Naive B cell (primary cell): ENCODE results near the gene MORC1. TPM values are rescaled to one million over a fixed set of nuclear protein-coding genes. Genes with fewer than 3 reads are reported as not detected.
A peak's percentile ranks its signal among the peaks of the same experiment; 100 is the strongest.
"Not testable (repeated sequence)": the region's sequence is repeated elsewhere in the genome, so short reads cannot be mapped to it uniquely, and the experiment has no call there.

ENCODE experiments used
- ATAC-seq, 2 donors: fragments of 150-1000 bp; cut with Tn5 transposase; 2 replicates each; pipeline ENCODE4 v1.10.0; 2021; ENCODE audit warnings: low read depth in 2 of 2, mild to moderate bottlenecking in 2 of 2, moderate library complexity in 2 of 2
- DNase-seq: peaks from one replicate; pipeline ENCODE4 v3.0.0; 2022
- H3K27ac Mint-ChIP-seq, 6 donors: one replicate each; pipeline ENCODE4 v1.8.0; 2020 to 2022; ENCODE audit warnings: mild to moderate bottlenecking in 6 of 6, mixed read lengths in 6 of 6, moderate library complexity in 5 of 6, inconsistent platforms in 2 of 6
- H3K27me3 Mint-ChIP-seq, 3 donors: one replicate each; pipeline ENCODE4 v1.8.0; 2021 to 2022; ENCODE audit warnings: mixed read lengths in 3 of 3, mild to moderate bottlenecking in 1 of 3
- H3K36me3 Mint-ChIP-seq, 2 donors: one replicate each; pipeline ENCODE4 v1.8.0; 2020 to 2022; ENCODE audit warnings: mixed read lengths in 2 of 2, inconsistent platforms in 1 of 2, mild to moderate bottlenecking in 1 of 2
- H3K4me1 Mint-ChIP-seq, 3 donors: one replicate each; pipeline ENCODE4 v1.8.0; 2020 to 2022; ENCODE audit warnings: mixed read lengths in 3 of 3, inconsistent platforms in 1 of 3, mild to moderate bottlenecking in 1 of 3, moderate library complexity in 1 of 3
- H3K4me3 Mint-ChIP-seq, 8 donors: one replicate each; pipeline ENCODE4 v1.8.0; 2020 to 2022; ENCODE audit warnings: mild to moderate bottlenecking in 8 of 8, mixed read lengths in 8 of 8, moderate library complexity in 8 of 8, inconsistent platforms in 2 of 8
- H3K9me3 Mint-ChIP-seq, 7 donors: one replicate each; pipeline ENCODE4 v1.8.0; 2020 to 2022; ENCODE audit warnings: mixed read lengths in 7 of 7, mild to moderate bottlenecking in 5 of 7, inconsistent platforms in 2 of 7, moderate library complexity in 1 of 7
- polyA plus RNA-seq, 6 donors: library from polyadenylated mRNA; unstranded; fragments of 300-500 nt; fragmentation: Illumina TruSeq; gene quantifications; one replicate each; pipeline ENCODE4 v1.2.3, GENCODE V29; 2021; ENCODE audit warnings: low read depth in 6 of 6

The MORC1 gene
- polyA plus RNA-seq, 6 donors from 2014 or later: 0.12 TPM; not detected in 5

DNA sequence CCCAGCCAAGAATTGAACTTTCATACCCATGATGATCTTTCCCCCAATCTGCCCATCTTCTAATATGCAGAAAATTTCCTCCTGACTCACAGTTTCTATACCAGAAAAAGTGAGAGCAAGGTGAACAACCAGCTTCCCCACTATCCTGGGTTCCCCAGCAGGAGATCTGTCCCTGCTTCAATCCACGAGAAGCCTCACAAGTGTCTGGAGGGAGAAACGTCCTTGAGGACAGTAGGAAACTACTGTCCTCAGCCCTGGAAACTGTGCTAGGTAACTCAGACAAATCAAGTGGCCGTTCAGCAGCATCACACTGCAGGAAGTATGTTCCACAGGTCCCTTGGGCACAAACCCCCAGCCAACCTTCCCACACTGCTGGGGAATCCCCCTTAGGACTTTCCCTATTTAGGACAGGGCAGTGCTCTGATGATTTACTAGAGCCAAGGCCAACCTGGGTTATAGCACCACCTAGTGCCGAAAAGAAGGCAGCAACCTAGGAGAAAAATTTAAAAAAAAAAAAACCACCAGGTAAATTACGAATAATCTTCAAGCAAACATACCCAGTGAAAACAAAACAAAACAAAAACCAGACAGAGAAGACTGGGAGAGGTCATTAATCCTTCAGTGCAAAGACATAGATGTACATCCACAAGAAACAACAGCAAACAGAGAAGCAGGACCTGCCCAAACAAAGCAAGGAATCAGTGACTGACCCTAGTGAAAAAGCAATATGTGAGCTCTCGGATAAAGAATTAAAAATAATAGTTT is 36.0 kb downstream of the MORC1 start:
- peak; percentile 26 for DNase-seq
- Mint-ChIP-seq H3K4me1 (peaks cover 0 to 7% (median 6%) of the 10 kb centered on the region in 3 donors), H3K27me3 (peaks cover 0 to 21% (median 0%) of the 10 kb centered on the region in 3 donors), H3K9me3 (peaks cover 0 to 15% (median 8%) of the 10 kb centered on the region in 7 donors), H3K36me3 (peaks cover 0 to 7% of the 10 kb centered on the region in 2 donors), H3K27ac (no peak overlapping the region), H3K4me3 (no peak overlapping the region)
- ATAC-seq: peak; percentile 79 to 88

DNA sequence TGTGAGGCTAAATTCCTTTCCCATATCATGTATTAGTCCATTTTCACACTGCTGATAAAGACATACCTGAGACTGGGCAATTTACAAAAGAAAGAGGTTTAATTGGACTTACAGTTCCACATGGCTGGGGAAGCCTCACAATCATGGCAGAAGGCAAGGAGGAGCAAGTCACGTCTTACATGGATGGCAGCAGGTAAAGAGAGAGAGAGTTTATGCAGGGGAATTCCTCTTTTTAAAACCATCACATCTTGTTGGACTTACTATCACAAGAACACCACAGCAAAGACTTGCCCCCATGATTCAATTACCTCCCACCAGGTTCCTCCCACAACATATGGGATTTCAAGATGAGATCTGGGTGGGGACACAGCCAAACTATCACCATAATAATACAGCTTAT is 37.8 kb downstream of the MORC1 start:
- not testable (repeated sequence) for H3K27ac Mint-ChIP-seq, ATAC-seq, H3K36me3 Mint-ChIP-seq, DNase-seq, H3K4me1 Mint-ChIP-seq, H3K4me3 Mint-ChIP-seq
- H3K27me3 Mint-ChIP-seq: peaks cover 0 to 20% (median 5%) of the 10 kb centered on the region in 3 donors
- H3K9me3 Mint-ChIP-seq: peaks cover 0 to 15% (median 9%) of the 10 kb centered on the region in 7 donors

DNA sequence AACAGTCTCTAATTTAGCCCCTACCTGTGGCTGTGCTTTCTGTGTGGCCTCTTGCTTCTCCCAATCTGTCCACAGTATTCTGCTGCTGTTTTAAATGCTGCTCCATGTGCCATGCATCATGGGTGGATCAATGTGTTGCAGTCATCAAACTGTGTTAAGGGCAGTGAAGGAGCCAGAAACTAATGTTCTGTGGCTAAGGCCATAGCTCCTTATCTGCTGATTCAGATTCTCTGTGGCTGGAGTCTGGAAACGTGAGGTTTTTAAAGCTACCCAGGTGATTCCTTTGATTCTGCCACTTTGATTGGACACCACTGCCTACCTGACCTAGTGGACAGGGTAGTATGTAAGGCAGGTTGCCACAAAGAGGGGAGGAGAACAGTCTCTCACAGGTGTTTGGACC is 44.8 kb downstream of the MORC1 start:
- peaks cover 6 to 21% (median 10%) of the 10 kb centered on the region in 3 donors for H3K27me3 Mint-ChIP-seq
- ATAC-seq: no peak
- H3K9me3 Mint-ChIP-seq: peaks cover 0 to 4% (median 0%) of the 10 kb centered on the region in 7 donors
- H3K36me3 Mint-ChIP-seq: no peaks in the 10 kb centered on the region
- H3K4me1 Mint-ChIP-seq: peaks cover 13 to 16% (median 14%) of the 10 kb centered on the region in 3 donors
- DNase-seq: no peak
- H3K27ac Mint-ChIP-seq: no peak overlapping the region
- no peak overlapping the region for H3K4me3 Mint-ChIP-seq

DNA sequence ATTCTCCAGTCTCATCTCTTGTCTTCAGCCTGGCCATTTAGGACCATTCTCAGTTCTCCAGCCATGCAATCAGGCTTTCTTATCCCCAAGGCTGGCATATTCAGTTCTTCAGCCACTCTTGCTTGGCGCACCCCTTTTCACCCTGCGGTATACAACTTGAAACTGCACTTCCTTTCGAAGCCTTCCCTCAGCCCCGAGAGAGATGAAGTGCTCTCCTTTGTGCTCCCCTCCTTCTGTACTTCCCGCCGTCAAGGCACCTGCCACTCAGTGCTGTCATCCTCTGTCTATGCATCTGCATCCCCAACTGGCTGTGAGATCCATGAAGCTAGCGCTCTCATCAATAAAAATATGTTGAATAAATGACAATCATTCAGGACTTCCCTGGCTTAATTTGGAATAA is 45.7 kb downstream of the MORC1 start:
- Mint-ChIP-seq H3K36me3 (no peaks in the 10 kb centered on the region), H3K4me3 (peak overlapping the region in 4 of 8 donors; percentile 17 to 74 (median 38)), H3K4me1 (peaks cover 13 to 16% (median 14%) of the 10 kb centered on the region in 3 donors), H3K27ac (peak overlapping the region in 2 of 6 donors; percentile 2 to 29), H3K9me3 (peaks cover 0 to 4% (median 0%) of the 10 kb centered on the region in 7 donors), H3K27me3 (peaks cover 6 to 21% (median 10%) of the 10 kb centered on the region in 3 donors)
- ATAC-seq (peak; percentile 52 to 61), DNase-seq (no peak)

DNA sequence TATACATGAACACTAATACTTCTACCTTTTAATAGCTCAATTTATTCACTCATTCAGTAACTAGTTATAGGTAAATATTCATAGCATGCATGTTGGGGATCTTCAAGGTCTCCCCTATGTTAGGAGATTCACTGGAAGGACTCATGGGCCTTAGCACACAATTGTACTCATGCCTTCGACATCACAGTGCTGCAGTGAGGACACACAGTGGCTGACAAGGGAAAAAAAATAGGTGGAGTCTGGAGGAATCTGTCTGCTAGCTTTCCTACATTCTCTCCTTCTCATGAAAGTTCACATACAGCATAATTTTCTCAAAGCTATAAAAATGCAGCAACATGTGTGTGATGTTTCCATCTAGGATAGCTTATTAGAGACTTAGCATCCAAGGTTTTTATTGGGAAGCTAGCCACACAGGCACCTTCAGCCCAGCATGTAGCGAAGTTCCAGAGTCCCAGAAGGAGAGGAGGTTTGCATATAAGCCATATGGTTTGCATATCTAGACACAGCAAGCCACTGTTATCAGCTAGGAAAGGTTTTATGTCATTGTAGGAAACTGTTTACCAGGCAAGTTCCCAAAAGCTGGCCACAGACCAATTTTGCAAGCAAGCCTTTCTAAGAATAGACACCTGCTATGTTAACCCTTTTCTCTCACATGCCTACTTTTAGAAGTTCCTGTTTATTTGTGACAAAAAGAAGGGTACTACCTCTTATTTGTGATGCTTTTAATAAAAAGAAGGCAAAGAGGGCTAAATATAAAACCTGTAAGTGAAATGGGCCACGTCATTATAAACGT is 46.4 kb downstream of the MORC1 start:
- DNase-seq: no peak
- no peak overlapping the region for H3K27ac Mint-ChIP-seq
- peak overlapping the region in 2 of 8 donors; percentile 17 to 74 for H3K4me3 Mint-ChIP-seq
- ATAC-seq: peak in 1 of 2 donors; percentile 11
- peaks cover 6 to 21% (median 10%) of the 10 kb centered on the region in 3 donors for H3K27me3 Mint-ChIP-seq
- H3K4me1 Mint-ChIP-seq: peaks cover 13 to 16% (median 14%) of the 10 kb centered on the region in 3 donors
- H3K36me3 Mint-ChIP-seq: no peaks in the 10 kb centered on the region
- H3K9me3 Mint-ChIP-seq: peaks cover 0 to 4% (median 0%) of the 10 kb centered on the region in 7 donors

DNA sequence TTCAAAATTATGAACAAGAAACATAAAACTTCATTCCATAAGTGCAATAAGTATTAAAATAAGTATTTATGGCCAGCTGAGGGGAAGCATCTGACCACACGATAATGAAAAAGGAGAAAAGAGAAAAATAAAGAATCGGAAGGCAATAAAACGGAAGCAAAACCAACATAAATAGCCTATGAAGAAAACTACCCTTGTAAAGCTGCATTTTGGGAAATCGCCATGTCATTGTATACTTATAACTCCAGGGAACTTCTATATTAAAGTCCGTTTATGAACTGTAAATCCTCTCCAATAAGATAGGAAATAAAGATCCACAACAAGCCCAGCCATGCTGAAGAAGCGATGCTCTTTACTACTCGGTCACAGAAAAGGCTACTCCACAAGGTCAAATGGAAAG is 47.7 kb downstream of the MORC1 start:
- H3K27me3 Mint-ChIP-seq: peaks cover 5 to 27% (median 6%) of the 10 kb centered on the region in 3 donors
- no peak for ATAC-seq
- no peak overlapping the region for H3K4me3 Mint-ChIP-seq
- H3K36me3 Mint-ChIP-seq: no peaks in the 10 kb centered on the region
- no peak for DNase-seq
- H3K4me1 Mint-ChIP-seq: peaks cover 13 to 16% (median 14%) of the 10 kb centered on the region in 3 donors
- peaks cover 0 to 4% (median 0%) of the 10 kb centered on the region in 7 donors for H3K9me3 Mint-ChIP-seq
- peak overlapping the region in 1 of 6 donors; percentile 8 for H3K27ac Mint-ChIP-seq

DNA sequence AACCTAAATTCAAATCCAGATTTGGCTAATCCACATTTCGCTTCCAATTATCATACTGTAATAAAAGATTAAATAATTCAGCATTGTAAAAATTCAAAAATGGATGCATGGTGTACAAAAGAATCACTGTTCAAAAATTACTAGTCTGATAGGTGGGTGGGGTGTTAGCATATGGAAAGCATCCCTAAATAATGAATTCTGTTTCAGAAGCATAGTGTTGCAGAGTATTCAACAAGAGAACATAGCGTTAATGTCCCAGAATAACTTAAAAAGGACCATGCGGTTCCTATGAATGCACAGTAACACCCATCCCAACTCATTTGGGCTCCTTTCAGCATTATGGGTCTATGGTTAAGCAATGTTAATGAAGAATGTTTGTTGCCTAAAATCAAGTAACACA is 51.1 kb downstream of the MORC1 start:
- Mint-ChIP-seq H3K27me3 (peaks cover 0 to 8% (median under 1%) of the 10 kb centered on the region in 3 donors), H3K4me3 (no peak overlapping the region), H3K9me3 (no peaks in the 10 kb centered on the region), H3K36me3 (no peaks in the 10 kb centered on the region), H3K27ac (no peak overlapping the region), H3K4me1 (peaks cover 6 to 7% (median 7%) of the 10 kb centered on the region in 3 donors)
- DNase-seq (no peak), ATAC-seq (no peak)

DNA sequence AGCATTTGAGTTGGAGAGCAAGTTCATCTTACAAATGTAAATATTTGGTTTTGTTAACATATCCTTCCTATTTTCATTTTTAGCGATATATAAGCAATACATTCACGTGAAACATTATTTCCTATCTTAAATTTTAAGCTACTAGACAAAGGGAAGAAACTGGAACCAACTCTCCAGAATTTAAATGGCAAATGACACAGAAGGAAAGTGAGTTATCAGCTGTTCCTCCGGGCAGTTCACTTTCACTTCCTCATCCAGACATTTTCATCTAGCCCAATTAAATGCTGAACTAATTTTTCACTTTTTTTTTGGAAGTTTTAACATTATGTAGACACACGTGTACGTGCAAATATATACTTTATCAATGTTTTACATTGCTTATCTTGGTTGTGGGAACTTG is 58.7 kb downstream of the MORC1 start:
- Mint-ChIP-seq H3K27ac (peak overlapping the region in 1 of 6 donors; percentile 8), H3K9me3 (no peaks in the 10 kb centered on the region), H3K4me1 (peaks cover 5 to 8% (median 6%) of the 10 kb centered on the region in 3 donors), H3K36me3 (no peaks in the 10 kb centered on the region), H3K27me3 (peaks cover 0 to 5% (median 0%) of the 10 kb centered on the region in 3 donors), H3K4me3 (no peak overlapping the region)
- DNase-seq: peak; percentile 14
- ATAC-seq: peak; percentile 54 to 78

DNA sequence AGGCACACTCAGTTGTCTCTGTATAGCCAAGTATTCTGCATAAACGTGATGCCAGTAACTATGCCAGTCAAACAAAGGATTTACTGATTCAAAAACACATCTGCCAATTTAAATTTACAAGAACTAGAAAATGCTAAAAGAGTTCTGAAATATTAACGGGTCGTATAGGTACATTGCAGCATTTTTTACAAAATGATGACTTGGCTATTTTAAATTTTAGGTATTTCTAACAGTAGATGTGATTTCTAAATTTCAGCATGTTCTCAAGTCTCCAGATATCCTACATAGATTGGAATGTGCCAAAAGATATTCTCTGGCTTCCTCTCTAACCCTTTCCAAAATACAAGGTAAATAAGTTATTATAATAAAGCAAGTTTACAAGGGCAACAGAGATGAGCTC is 60.3 kb downstream of the MORC1 start:
- Mint-ChIP-seq H3K9me3 (peaks cover 0 to 7% (median 0%) of the 10 kb centered on the region in 7 donors), H3K4me3 (no peak overlapping the region), H3K4me1 (peaks cover 5 to 8% (median 6%) of the 10 kb centered on the region in 3 donors), H3K36me3 (peaks cover 0 to 3% of the 10 kb centered on the region in 2 donors), H3K27ac (no peak overlapping the region), H3K27me3 (peaks cover 0 to 5% (median 0%) of the 10 kb centered on the region in 3 donors)
- ATAC-seq (no peak), DNase-seq (no peak)

DNA sequence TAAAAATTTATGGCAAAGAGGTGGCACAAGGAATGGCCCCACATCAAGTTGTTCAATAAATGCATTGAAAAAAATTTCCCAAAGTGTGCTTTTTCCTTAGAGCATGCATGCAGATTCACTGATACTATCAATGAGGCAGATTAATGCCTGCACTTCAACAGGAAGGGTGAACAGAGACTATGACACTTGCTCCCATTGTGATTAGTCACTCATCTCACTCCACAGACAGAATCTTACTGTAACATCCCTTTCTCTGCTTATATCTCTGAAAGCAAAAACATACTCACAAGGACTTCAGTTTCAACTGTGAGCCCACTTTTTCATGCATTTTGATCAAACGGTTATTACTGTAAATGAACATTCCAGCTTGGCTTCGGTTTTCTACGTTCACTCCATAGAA is 60.9 kb downstream of the MORC1 start:
- Mint-ChIP-seq H3K9me3 (peaks cover 0 to 9% (median 0%) of the 10 kb centered on the region in 7 donors), H3K4me3 (no peak overlapping the region), H3K27me3 (peaks cover 0 to 5% (median 0%) of the 10 kb centered on the region in 3 donors), H3K27ac (no peak overlapping the region), H3K4me1 (peaks cover 5 to 8% (median 6%) of the 10 kb centered on the region in 3 donors), H3K36me3 (peaks cover 0 to 4% of the 10 kb centered on the region in 2 donors)
- ATAC-seq (no peak), DNase-seq (no peak)

DNA sequence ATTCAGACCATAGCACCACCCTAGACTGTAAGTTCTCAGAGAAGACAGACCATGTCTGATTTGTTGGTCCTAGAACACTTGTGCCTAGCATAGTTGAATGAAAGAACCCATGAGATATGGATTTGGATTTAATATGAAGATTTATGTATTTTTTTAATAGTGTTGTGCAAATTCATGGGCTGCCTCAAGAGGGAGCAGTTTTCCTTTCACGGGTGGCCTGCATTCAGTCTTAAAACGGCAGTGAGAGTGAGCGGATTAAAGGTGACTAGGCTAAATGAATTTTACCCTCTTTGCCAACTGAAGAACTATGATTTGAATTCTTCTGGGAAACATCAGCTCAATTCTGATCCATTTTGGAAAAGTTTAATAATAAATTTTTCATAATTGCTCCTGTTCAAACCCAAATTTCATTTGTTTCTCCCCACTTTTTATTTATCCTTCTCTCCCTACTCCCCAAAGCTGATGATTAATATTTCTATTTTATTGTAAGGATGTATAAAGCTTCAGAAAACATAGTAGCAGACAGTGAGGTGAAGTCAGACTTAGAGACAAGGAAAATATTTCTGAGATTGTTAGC is 67.3 kb downstream of the MORC1 start:
- ATAC-seq: no peak
- DNase-seq: peak; percentile 5
- H3K4me1 Mint-ChIP-seq: peaks cover 0 to 1% (median under 1%) of the 10 kb centered on the region in 3 donors
- H3K27ac Mint-ChIP-seq: no peak overlapping the region
- H3K4me3 Mint-ChIP-seq: no peak overlapping the region
- H3K36me3 Mint-ChIP-seq: peaks cover 0 to 4% of the 10 kb centered on the region in 2 donors
- H3K9me3 Mint-ChIP-seq: peaks cover 0 to 9% (median 0%) of the 10 kb centered on the region in 7 donors
- H3K27me3 Mint-ChIP-seq: no peaks in the 10 kb centered on the region

DNA sequence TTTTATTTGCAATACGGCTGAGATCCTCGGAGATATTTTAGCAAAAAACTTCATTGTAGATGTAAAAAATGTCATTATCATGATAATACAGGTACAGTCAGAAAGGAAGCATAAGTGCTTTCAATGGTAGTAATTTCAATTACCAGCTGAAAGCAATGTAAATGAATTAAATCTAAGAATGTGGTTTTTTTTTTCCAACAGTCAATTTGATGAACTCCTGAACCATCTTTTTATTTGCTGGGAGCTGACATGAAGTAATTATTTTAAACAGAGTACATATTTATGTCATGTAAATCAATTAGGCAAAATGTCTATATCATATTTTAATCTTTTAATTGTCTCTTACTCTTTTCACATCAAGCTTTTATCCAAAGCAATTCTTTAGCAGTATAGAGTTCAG is 70.6 kb downstream of the MORC1 start:
- DNase-seq: no peak
- H3K27me3 Mint-ChIP-seq: no peaks in the 10 kb centered on the region
- ATAC-seq: no peak
- no peak overlapping the region for H3K4me3 Mint-ChIP-seq
- no peaks in the 10 kb centered on the region for H3K36me3 Mint-ChIP-seq
- no peaks in the 10 kb centered on the region for H3K9me3 Mint-ChIP-seq
- H3K27ac Mint-ChIP-seq: no peak overlapping the region
- H3K4me1 Mint-ChIP-seq: peaks cover 0 to 4% (median 2%) of the 10 kb centered on the region in 3 donors
